SK-N-SH treated with all-trans-retinoic acid at 6 μM for 48 hours (cell line): ENCODE data around the gene CREBBP.

Source experiments
- ATAC-seq: fragments of 200-7000 bp; cut with Tn5 transposase; 3 replicates; pipeline ENCODE4 v1.9.1; 2020; ENCODE audit warnings: mild to moderate bottlenecking, moderate library complexity
- ARNTL ChIP-seq: fragments of 450-650 bp; formaldehyde crosslinking; IDR thresholded peaks from 2 replicates; pipeline ENCODE4 v1.5.0; 2020; ENCODE audit warnings: low read depth, mild to moderate bottlenecking, moderate library complexity, borderline replicate concordance
- BACH2 ChIP-seq: fragments of 250-450 bp; sonication (Bioruptor Pico); IDR thresholded peaks from 2 replicates; pipeline ENCODE4 v1.9.0; 2021; ENCODE audit warnings: mild to moderate bottlenecking, borderline replicate concordance
- CSDC2 ChIP-seq: fragments of 250-450 bp; sonication (Bioruptor Pico); IDR thresholded peaks from 2 replicates; pipeline ENCODE4 v1.5.0; 2020; ENCODE audit warnings: mild to moderate bottlenecking, moderate library complexity
- ESRRG ChIP-seq: fragments of 250-450 bp; sonication (Bioruptor Pico); IDR thresholded peaks from 2 replicates; pipeline ENCODE4 v1.6.1; 2021; ENCODE audit warnings: mild to moderate bottlenecking
- ISL1 ChIP-seq: fragments of 250-450 bp; sonication (Bioruptor Pico); IDR thresholded peaks from 2 replicates; pipeline ENCODE4 v2.1.2; 2022; ENCODE audit warnings: mild to moderate bottlenecking, moderate library complexity
- OSR1 ChIP-seq: fragments of 250-450 bp; sonication (Bioruptor Pico); IDR thresholded peaks from 2 replicates; pipeline ENCODE4 v1.8.0; 2022; ENCODE audit warnings: moderate library complexity, mild to moderate bottlenecking, inconsistent platforms
- PATZ1 ChIP-seq: fragments of 250-450 bp; sonication (Bioruptor Pico); IDR thresholded peaks from 2 replicates; pipeline ENCODE4 v1.8.0; 2020; ENCODE audit warnings: mild to moderate bottlenecking, moderate library complexity, borderline replicate concordance
- PPARA ChIP-seq: fragments of 250-450 bp; sonication (Bioruptor Pico); IDR thresholded peaks from 2 replicates; pipeline ENCODE4 v1.5.0; 2020; ENCODE audit warnings: mild to moderate bottlenecking, borderline replicate concordance
- RARB ChIP-seq: fragments of 250-450 bp; sonication (Bioruptor Pico); IDR thresholded peaks from 2 replicates; pipeline ENCODE4 v1.8.0; 2021; ENCODE audit warnings: mild to moderate bottlenecking, moderate library complexity
- TCF4 ChIP-seq: fragments of 250-450 bp; sonication (Bioruptor Pico); IDR thresholded peaks from 2 replicates; pipeline ENCODE4 v1.8.0; 2021; ENCODE audit warnings: mild to moderate bottlenecking, moderate library complexity, borderline replicate concordance
- TOX ChIP-seq: fragments of 250-450 bp; sonication (Bioruptor Pico); IDR thresholded peaks from 2 replicates; pipeline ENCODE4 v1.8.0; 2021; ENCODE audit warnings: mild to moderate bottlenecking, moderate library complexity, borderline replicate concordance
- ZC3H10 ChIP-seq: fragments of 250-450 bp; sonication (Bioruptor Pico); IDR thresholded peaks from 2 replicates; pipeline ENCODE4 v1.5.1; 2021; ENCODE audit warnings: mild to moderate bottlenecking, moderate library complexity
- ZFP3 ChIP-seq: fragments of 250-450 bp; sonication (Bioruptor Pico); IDR thresholded peaks from 2 replicates; pipeline ENCODE4 v1.5.0; 2020; ENCODE audit warnings: mild to moderate bottlenecking, moderate library complexity
- ZFP30 ChIP-seq: fragments of 450-650 bp; formaldehyde crosslinking; IDR thresholded peaks from 2 replicates; pipeline ENCODE4 v1.5.0; 2022; ENCODE audit warnings: mild to moderate bottlenecking, moderate library complexity
- ZNF565 ChIP-seq: fragments of 450-650 bp; formaldehyde crosslinking; conservative IDR thresholded peaks from 2 replicates; pipeline ENCODE4 v1.5.0; 2020; ENCODE audit warnings: low read depth, mild to moderate bottlenecking, moderate library complexity
- ZNF70 ChIP-seq: fragments of 450-650 bp; formaldehyde crosslinking; IDR thresholded peaks from 2 replicates; pipeline ENCODE4 v1.5.0; 2020; ENCODE audit warnings: mild to moderate bottlenecking, moderate library complexity
- ZNF8 ChIP-seq: fragments of 450-650 bp; formaldehyde crosslinking; IDR thresholded peaks from 2 replicates; pipeline ENCODE4 v1.5.0; 2020; ENCODE audit warnings: mild to moderate bottlenecking, moderate library complexity
- TF ChIP-seq, protein P1 (sequence below): fragments of 250-450 bp; sonication (Bioruptor Pico); IDR thresholded peaks from 2 replicates; pipeline ENCODE4 v1.8.0; 2021; ENCODE audit warnings: low read depth, mild to moderate bottlenecking, moderate library complexity, borderline replicate concordance
- TF ChIP-seq, protein P2 (sequence below): fragments of 250-450 bp; sonication (Bioruptor Pico); IDR thresholded peaks from 2 replicates; pipeline ENCODE4 v1.5.1; 2020; ENCODE audit warnings: low read depth, mild to moderate bottlenecking, moderate library complexity
- TF ChIP-seq, protein P3 (sequence below): fragments of 250-450 bp; sonication (Bioruptor Pico); IDR thresholded peaks from 2 replicates; pipeline ENCODE4 v1.5.0; 2020; ENCODE audit warnings: mild to moderate bottlenecking, moderate library complexity

Gene CREBBP

DNA sequence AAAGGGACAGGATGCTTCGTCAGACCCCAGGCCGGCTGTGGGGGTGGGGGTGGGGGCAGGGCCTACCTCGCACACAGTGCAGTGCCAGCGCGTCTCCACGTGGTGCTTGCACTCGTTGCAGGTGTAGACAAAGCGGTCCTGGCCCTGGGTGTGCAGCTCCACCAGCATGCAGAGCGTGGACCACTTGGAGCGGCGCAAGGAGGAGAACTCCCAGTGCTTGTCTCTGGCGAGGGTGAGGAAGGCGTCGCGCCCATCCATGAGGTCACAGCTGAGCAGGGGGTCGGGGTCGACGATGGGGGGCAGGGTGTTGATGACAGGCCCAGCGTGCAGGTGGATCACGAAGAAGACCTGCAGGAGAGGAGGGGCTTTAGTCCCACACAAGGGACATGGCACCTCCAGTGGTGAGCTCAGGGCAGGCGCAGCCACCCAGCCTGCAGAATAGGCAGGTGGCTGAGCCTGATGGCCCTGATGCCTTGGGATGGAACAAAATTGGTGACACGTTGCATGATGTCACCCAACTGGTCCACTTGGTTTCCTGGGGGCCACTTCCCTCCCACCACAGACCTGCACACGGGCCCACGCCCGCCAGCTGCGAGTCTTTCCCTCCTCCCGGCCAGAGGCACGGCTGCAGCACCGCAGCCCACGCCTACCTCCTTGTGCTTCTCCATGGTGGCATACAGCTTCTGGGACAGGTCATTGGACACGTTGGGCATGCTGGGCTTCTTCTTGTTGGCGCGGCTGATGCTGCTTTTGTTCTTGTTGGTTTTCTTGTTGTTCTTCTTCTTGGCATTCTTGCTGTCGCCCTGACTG, 149.2 kb downstream of the CREBBP start:
- ATAC-seq, result no peak
- TF ChIP-seq ZC3H10 (CRISPR knock-in tag), result no peak
- no peak for TF ChIP-seq OSR1 (CRISPR knock-in tag)
- TF ChIP-seq ZNF8, result no peak
- TF ChIP-seq TOX, result no peak
- no peak for TF ChIP-seq CSDC2 (CRISPR knock-in tag)

GRCh38 chr16:3730161-3731125, 150.1 kb downstream of the CREBBP start:
- TF ChIP-seq, protein P1, sequence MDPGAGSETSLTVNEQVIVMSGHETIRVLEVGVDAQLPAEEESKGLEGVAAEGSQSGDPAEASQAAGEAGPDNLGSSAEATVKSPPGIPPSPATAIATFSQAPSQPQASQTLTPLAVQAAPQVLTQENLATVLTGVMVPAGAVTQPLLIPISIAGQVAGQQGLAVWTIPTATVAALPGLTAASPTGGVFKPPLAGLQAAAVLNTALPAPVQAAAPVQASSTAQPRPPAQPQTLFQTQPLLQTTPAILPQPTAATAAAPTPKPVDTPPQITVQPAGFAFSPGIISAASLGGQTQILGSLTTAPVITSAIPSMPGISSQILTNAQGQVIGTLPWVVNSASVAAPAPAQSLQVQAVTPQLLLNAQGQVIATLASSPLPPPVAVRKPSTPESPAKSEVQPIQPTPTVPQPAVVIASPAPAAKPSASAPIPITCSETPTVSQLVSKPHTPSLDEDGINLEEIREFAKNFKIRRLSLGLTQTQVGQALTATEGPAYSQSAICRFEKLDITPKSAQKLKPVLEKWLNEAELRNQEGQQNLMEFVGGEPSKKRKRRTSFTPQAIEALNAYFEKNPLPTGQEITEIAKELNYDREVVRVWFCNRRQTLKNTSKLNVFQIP (CRISPR knock-in tag), result no peak
- TF ChIP-seq PATZ1 (CRISPR knock-in tag) (no peak), TCF4 (CRISPR knock-in tag) (no peak), ISL1 (CRISPR knock-in tag) (no peak), ZNF565 (CRISPR knock-in tag) (no peak), ZNF8 (no peak), TOX (no peak), ZFP30 (CRISPR knock-in tag) (no peak), ZC3H10 (CRISPR knock-in tag) (no peak), PPARA (CRISPR knock-in tag) (no peak), ESRRG (CRISPR knock-in tag) (no peak), ARNTL (no peak), ZNF70 (no peak), RARB (CRISPR knock-in tag) (no peak), BACH2 (CRISPR knock-in tag) (no peak)
- TF ChIP-seq, protein P2, sequence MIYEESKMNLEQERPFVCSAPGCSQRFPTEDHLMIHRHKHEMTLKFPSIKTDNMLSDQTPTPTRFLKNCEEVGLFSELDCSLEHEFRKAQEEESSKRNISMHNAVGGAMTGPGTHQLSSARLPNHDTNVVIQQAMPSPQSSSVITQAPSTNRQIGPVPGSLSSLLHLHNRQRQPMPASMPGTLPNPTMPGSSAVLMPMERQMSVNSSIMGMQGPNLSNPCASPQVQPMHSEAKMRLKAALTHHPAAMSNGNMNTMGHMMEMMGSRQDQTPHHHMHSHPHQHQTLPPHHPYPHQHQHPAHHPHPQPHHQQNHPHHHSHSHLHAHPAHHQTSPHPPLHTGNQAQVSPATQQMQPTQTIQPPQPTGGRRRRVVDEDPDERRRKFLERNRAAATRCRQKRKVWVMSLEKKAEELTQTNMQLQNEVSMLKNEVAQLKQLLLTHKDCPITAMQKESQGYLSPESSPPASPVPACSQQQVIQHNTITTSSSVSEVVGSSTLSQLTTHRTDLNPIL (CRISPR knock-in tag), result no peak
- TF ChIP-seq, protein P3, sequence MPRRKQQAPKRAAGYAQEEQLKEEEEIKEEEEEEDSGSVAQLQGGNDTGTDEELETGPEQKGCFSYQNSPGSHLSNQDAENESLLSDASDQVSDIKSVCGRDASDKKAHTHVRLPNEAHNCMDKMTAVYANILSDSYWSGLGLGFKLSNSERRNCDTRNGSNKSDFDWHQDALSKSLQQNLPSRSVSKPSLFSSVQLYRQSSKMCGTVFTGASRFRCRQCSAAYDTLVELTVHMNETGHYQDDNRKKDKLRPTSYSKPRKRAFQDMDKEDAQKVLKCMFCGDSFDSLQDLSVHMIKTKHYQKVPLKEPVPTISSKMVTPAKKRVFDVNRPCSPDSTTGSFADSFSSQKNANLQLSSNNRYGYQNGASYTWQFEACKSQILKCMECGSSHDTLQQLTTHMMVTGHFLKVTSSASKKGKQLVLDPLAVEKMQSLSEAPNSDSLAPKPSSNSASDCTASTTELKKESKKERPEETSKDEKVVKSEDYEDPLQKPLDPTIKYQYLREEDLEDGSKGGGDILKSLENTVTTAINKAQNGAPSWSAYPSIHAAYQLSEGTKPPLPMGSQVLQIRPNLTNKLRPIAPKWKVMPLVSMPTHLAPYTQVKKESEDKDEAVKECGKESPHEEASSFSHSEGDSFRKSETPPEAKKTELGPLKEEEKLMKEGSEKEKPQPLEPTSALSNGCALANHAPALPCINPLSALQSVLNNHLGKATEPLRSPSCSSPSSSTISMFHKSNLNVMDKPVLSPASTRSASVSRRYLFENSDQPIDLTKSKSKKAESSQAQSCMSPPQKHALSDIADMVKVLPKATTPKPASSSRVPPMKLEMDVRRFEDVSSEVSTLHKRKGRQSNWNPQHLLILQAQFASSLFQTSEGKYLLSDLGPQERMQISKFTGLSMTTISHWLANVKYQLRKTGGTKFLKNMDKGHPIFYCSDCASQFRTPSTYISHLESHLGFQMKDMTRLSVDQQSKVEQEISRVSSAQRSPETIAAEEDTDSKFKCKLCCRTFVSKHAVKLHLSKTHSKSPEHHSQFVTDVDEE (CRISPR knock-in tag), result no peak
- TF ChIP-seq, all 23 proteins: peak for 0
- no peak for ATAC-seq

GRCh38 chr16:3729161-3730112, 151.1 kb downstream of the CREBBP start:
- ATAC-seq, result no peak
- no peak for TF ChIP-seq CSDC2 (CRISPR knock-in tag)
- no peak for TF ChIP-seq ZFP3 (CRISPR knock-in tag)
- TF ChIP-seq, protein P2 (CRISPR knock-in tag), result no peak
- no peak for TF ChIP-seq TOX
- TF ChIP-seq ESRRG (CRISPR knock-in tag), result no peak
